T-helper 1 cell treated with Interleukin-12 subunit alpha and Interleukin-12 subunit beta and Interleukin-4 antibody, amounts not matched to agents 30 μg/mL and 1 μg/mL, for 36 hours (primary cell): ENCODE data around the gene PCCA.
A peak's percentile ranks its signal among the peaks of the same experiment; 100 is the strongest.
"Not testable (repeated sequence)": the region's sequence is repeated elsewhere in the genome, so short reads cannot be mapped to it uniquely, and the experiment has no call there.

ENCODE experiments used
- H3K27ac Mint-ChIP-seq: one replicate; pipeline ENCODE4 v1.8.0; 2021; ENCODE audit warnings: mild to moderate bottlenecking, mixed read lengths
- H3K27me3 Mint-ChIP-seq: one replicate; pipeline ENCODE4 v1.8.0; 2021; ENCODE audit warnings: low read depth, mixed read lengths
- H3K36me3 Mint-ChIP-seq: one replicate; pipeline ENCODE4 v1.8.0; 2021; ENCODE audit warnings: low read depth, mixed read lengths
- H3K4me1 Mint-ChIP-seq: one replicate; pipeline ENCODE4 v1.8.0; 2021; ENCODE audit warnings: low read depth, mixed read lengths
- H3K4me3 Mint-ChIP-seq: one replicate; pipeline ENCODE4 v1.8.0; 2021; ENCODE audit warnings: mild to moderate bottlenecking, moderate library complexity, mixed read lengths
- H3K9me3 Mint-ChIP-seq: one replicate; pipeline ENCODE4 v1.8.0; 2021; ENCODE audit warnings: mixed read lengths

The PCCA gene

DNA sequence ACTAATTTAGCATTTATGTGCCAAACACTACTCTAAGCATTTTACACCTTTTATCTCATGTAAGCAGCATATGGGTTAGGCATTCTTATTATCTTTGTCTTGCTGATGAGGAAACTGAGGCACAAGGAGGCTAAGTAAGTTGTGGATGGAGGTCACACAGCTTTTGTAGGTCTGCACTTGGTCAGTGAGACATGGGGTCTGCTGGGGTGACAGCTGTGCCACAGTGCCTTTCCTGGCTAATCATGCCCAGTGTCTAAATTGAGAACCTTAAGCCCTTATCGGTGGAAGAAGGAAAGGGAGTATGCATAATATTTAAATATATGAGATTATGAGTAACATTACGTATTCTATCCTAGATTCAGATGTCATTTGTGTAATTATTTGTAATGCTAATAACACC lies 273.5 kb downstream of the PCCA start:
- H3K4me1 Mint-ChIP-seq: peaks cover 8% of the 10 kb centered on the region
- no peaks in the 10 kb centered on the region for H3K27me3 Mint-ChIP-seq
- H3K9me3 Mint-ChIP-seq: no peaks in the 10 kb centered on the region
- no peak overlapping the region for H3K27ac Mint-ChIP-seq
- H3K4me3 Mint-ChIP-seq: no peak overlapping the region
- H3K36me3 Mint-ChIP-seq: peaks cover 6% of the 10 kb centered on the region

DNA sequence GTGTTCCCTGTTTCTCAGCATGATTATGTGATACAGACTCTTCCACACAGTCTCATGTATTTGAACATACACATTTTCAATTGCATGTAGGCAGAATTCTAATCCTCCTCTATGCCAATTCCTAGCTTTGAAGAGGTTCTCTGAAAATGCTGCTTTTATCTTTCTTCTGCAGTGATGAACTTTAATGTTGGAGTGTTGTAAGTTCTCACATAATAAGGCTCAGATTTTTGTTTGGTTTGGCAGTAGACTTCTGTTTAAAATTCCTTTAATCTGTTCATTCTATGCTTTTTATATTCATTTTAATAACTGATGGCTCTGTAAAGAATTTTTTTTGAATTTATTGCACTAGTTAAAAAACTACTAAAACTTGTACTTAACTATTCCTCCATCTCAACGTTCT lies 273.9 kb downstream of the PCCA start:
- no peaks in the 10 kb centered on the region for H3K9me3 Mint-ChIP-seq
- H3K27ac Mint-ChIP-seq: no peak overlapping the region
- H3K4me1 Mint-ChIP-seq: peaks cover 8% of the 10 kb centered on the region
- peaks cover 6% of the 10 kb centered on the region for H3K36me3 Mint-ChIP-seq
- no peak overlapping the region for H3K4me3 Mint-ChIP-seq
- no peaks in the 10 kb centered on the region for H3K27me3 Mint-ChIP-seq

- peaks cover 4% of the 10 kb centered on the region for H3K36me3 Mint-ChIP-seq
- no peak overlapping the region for H3K4me3 Mint-ChIP-seq
- H3K4me1 Mint-ChIP-seq: peaks cover 8% of the 10 kb centered on the region
- no peaks in the 10 kb centered on the region for H3K9me3 Mint-ChIP-seq
- no peaks in the 10 kb centered on the region for H3K27me3 Mint-ChIP-seq
- no peak overlapping the region for H3K27ac Mint-ChIP-seq
Measured at GRCh38 chr13:100363285-100363711, 274.4 kb downstream of the PCCA start.

DNA sequence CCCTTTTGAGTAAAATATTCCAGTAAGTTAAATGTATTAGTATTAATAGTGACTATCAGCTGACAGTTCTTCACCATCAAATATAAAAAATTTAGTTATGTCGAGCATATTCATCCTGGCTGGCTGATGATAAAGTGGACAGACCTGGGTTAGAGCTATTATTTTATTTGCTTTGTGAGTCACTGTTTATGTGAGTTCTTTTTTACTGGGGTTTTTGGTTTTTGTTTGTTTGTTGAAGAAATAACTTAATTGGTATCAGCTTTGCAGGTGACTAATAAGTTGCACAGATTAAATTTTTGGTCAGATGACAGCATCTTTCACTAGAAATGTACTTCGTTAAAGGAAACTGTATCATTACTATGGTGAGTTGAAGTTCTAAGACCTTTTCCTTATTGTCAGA lies 275.0 kb downstream of the PCCA start:
- Mint-ChIP-seq H3K27ac (no peak overlapping the region), H3K4me1 (peaks cover 11% of the 10 kb centered on the region), H3K36me3 (peaks cover 2% of the 10 kb centered on the region), H3K4me3 (no peak overlapping the region), H3K27me3 (no peaks in the 10 kb centered on the region), H3K9me3 (no peaks in the 10 kb centered on the region)

DNA sequence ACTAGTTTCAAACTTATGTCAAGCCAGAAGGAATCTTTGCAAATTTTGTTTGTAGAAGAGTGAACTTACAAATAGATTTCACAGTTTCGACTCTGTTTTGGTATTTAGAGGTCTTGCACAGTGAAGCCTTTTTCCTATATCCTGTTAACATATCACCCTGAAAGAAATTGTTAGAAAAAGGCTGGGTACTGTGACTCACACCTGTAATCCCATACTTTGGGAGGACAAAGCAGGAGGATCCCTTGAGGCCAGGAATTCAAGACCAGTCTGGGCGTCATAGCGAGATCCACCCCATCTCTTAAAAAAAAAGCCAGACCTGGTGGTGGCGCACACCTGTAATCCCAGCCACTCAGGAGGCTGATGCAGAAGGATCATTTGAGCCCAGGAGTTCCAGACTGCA lies 275.7 kb downstream of the PCCA start:
- Mint-ChIP-seq H3K9me3 (no peaks in the 10 kb centered on the region), H3K27me3 (no peaks in the 10 kb centered on the region), H3K4me3 (no peak overlapping the region), H3K27ac (no peak overlapping the region), H3K36me3 (peaks cover 4% of the 10 kb centered on the region), H3K4me1 (peaks cover 14% of the 10 kb centered on the region)

DNA sequence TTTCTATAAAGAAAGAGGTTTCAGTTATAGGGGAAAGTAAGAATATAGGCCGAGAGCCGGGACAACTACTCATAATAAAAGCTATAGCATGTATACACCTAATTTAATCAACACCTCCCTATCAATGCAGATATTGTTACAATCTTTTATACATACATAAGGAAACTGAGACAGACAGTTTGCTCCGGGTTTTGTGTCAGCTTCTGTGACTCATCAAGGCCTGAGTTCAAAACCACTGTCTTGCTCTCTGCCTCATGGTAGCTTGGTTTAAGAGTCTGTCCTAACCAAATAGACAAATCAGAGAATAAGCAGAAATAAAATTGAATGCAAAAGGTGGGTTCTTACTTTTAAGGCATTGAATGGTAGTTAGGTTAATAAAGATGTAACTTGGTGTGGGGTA lies 276.8 kb downstream of the PCCA start:
- Mint-ChIP-seq H3K4me1 (peaks cover 18% of the 10 kb centered on the region), H3K4me3 (no peak overlapping the region), H3K27me3 (no peaks in the 10 kb centered on the region), H3K36me3 (peaks cover 8% of the 10 kb centered on the region), H3K27ac (no peak overlapping the region), H3K9me3 (no peaks in the 10 kb centered on the region)

DNA sequence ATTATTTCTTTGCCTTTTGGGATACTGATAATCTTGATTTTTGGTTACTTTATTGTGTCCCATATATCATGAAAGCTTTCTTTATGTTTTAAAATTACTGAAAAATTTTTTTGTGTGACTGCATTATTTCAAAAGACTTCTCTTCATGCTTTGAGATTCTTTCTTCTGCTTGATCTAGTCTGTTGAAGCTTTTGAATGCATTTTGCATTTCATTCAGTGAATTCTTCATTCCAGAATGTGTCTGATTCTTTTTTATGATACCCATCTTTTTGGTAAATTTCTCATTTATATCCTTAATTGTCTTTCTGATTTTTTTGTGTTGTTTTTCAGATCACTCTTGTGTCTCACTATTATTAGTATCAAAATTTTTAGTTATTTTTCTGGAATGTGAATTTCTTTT lies 289.6 kb downstream of the PCCA start:
- no peak overlapping the region for H3K27ac Mint-ChIP-seq
- H3K36me3 Mint-ChIP-seq: peaks cover 41% of the 10 kb centered on the region
- peaks cover 6% of the 10 kb centered on the region for H3K4me1 Mint-ChIP-seq
- peaks cover 44% of the 10 kb centered on the region for H3K9me3 Mint-ChIP-seq
- no peaks in the 10 kb centered on the region for H3K27me3 Mint-ChIP-seq
- no peak overlapping the region for H3K4me3 Mint-ChIP-seq

GRCh38 chr13:100381595-100382224 lies 292.8 kb downstream of the PCCA start:
- Mint-ChIP-seq H3K4me1 (peaks cover 6% of the 10 kb centered on the region), H3K4me3 (no peak overlapping the region), H3K36me3 (peaks cover 33% of the 10 kb centered on the region), H3K9me3 (peaks cover 30% of the 10 kb centered on the region), H3K27me3 (no peaks in the 10 kb centered on the region), H3K27ac (no peak overlapping the region)

DNA sequence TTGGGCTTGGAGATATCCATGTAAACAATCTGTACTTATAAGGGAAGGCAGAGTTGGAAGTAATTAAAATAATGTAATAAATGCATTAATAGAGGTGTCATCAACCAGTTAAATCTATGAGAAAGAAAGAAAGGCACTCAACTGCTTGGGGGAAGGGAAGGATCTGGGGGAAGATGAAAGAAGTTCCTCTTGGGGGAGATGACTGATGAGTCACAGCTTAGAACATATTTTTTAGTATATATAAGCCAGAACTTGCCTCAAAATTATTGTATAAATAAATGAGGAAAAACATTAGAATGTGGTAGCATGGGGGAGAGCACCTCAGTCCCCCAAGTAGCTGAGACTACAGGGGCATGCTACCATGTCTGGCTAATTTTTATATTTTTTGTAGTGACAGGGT lies 293.9 kb downstream of the PCCA start:
- Mint-ChIP-seq H3K27me3 (no peaks in the 10 kb centered on the region), H3K27ac (no peak overlapping the region), H3K9me3 (peaks cover 23% of the 10 kb centered on the region), H3K4me1 (peaks cover 6% of the 10 kb centered on the region), H3K4me3 (no peak overlapping the region), H3K36me3 (peaks cover 34% of the 10 kb centered on the region)

GRCh38 chr13:100387416-100387815 lies 298.5 kb downstream of the PCCA start:
- Mint-ChIP-seq H3K9me3 (no peaks in the 10 kb centered on the region), H3K36me3 (peaks cover 15% of the 10 kb centered on the region), H3K27me3 (no peaks in the 10 kb centered on the region), H3K27ac (no peak overlapping the region), H3K4me1 (peaks cover 8% of the 10 kb centered on the region), H3K4me3 (no peak overlapping the region)

DNA sequence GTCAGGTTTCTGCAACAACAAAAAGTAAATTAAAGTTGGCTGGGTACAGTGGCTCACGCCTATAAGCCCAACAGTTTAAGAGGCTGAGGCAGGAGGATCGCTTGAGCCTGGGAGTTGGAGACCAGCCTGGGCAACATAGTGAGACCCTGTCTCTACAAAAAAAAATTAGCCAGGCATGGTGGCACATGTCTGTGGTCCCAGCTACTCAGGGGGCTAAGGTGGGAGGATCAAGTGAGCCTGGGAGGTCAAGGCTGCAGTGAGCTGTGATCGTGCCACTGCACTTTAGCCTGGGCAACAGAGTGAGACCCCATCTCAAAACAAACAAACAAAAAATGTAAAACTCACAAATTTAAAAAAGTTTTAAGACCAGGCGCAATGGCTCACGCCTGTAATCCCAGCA lies 299.3 kb downstream of the PCCA start:
- H3K27me3 Mint-ChIP-seq, H3K4me3 Mint-ChIP-seq, H3K9me3 Mint-ChIP-seq, H3K27ac Mint-ChIP-seq: not testable (repeated sequence)
- H3K36me3 Mint-ChIP-seq: peaks cover 11% of the 10 kb centered on the region
- peaks cover 12% of the 10 kb centered on the region for H3K4me1 Mint-ChIP-seq

GRCh38 chr13:100388923-100389322 lies 300.0 kb downstream of the PCCA start:
- no peaks in the 10 kb centered on the region for H3K27me3 Mint-ChIP-seq
- no peak overlapping the region for H3K4me3 Mint-ChIP-seq
- peaks cover 11% of the 10 kb centered on the region for H3K36me3 Mint-ChIP-seq
- H3K9me3 Mint-ChIP-seq: no peaks in the 10 kb centered on the region
- peaks cover 16% of the 10 kb centered on the region for H3K4me1 Mint-ChIP-seq
- no peak overlapping the region for H3K27ac Mint-ChIP-seq

DNA sequence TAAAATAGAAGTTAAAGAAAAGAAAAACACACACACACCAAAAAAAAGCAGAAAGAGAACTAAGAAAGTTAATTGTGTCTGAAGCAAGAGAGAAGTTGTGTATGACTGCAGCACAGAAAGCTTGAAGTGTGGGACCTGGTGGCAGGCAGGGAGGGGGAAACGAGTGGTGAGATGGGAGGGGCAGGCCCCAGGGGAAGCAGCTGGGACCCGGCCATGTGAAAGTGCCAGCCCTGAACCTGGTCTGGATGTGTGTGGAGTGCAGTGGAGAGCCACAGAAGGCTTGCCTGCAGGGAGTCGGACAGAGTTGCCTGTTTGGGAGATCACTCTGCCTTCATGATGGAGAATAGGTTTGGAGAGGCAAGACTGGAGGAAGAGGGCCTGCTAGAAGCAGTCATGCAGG lies 300.7 kb downstream of the PCCA start:
- Mint-ChIP-seq H3K27ac (no peak overlapping the region), H3K36me3 (peaks cover 11% of the 10 kb centered on the region), H3K4me3 (no peak overlapping the region)

GRCh38 chr13:100392709-100393630 lies 304.1 kb downstream of the PCCA start:
- H3K27ac Mint-ChIP-seq: peak overlapping the region; percentile 91

More for the DNA sequence above, 300.7 kb downstream of the PCCA start:
- Mint-ChIP-seq H3K9me3 (no peaks in the 10 kb centered on the region), H3K4me1 (peaks cover 22% of the 10 kb centered on the region), H3K27me3 (no peaks in the 10 kb centered on the region)

More at GRCh38 chr13:100392709-100393630, 304.1 kb downstream of the PCCA start:
- Mint-ChIP-seq H3K36me3 (peaks cover 4% of the 10 kb centered on the region), H3K27me3 (no peaks in the 10 kb centered on the region), H3K4me1 (peaks cover 29% of the 10 kb centered on the region), H3K4me3 (peak overlapping the region; percentile 46), H3K9me3 (no peaks in the 10 kb centered on the region)
